Fibroblast of lung (primary cell): Measurements from ENCODE around the gene SFXN3. TPM values are rescaled to one million over a fixed set of nuclear protein-coding genes. Genes with fewer than 3 reads are reported as not detected.

ENCODE experiments used
- DNase-seq, 2 donors: peaks; one replicate each; pipeline versions ENCODE4 v3.0.0 to v3.0.0-alpha.2; 2010; ENCODE audit warnings: low read depth in 2 of 2
- H2AFZ ChIP-seq: 2 replicates; pipeline ENCODE4 v1.5.1; 2012; ENCODE audit warnings: low read length, control low read depth, inconsistent platforms
- H3K27ac ChIP-seq: 2 replicates; pipeline ENCODE4 v1.5.1; 2011; ENCODE audit warnings: low read length, control low read depth; ENCODE audit not compliant: insufficient read depth
- H3K27me3 ChIP-seq: 2 replicates; pipeline ENCODE4 v1.5.1; 2011; ENCODE audit warnings: mild to moderate bottlenecking, low read length; ENCODE audit not compliant: control insufficient read depth, insufficient read depth
- H3K36me3 ChIP-seq: 2 replicates; pipeline ENCODE4 v1.5.1; 2011; ENCODE audit warnings: low read length; ENCODE audit not compliant: control insufficient read depth, insufficient read depth
- H3K4me1 ChIP-seq: 2 replicates; pipeline ENCODE4 v1.5.1; 2011; ENCODE audit warnings: low read length; ENCODE audit not compliant: control insufficient read depth, insufficient read depth; ENCODE audit errors: extremely low read depth
- H3K4me2 ChIP-seq: 2 replicates; pipeline ENCODE4 v1.5.1; 2011; ENCODE audit warnings: low read length, control low read depth; ENCODE audit not compliant: insufficient read depth; ENCODE audit errors: extremely low read depth
- H3K4me3 ChIP-seq, 4 experiments: fragments of 200-600 bp in 1 of 4; sonication (generic) in 1 of 4; replicated peaks in 1 of 4; 2 replicates each; pipeline ENCODE4 v1.5.1; 2011 to 2016; ENCODE audit warnings: low read length in 4 of 4, low read depth in 3 of 4, mild to moderate bottlenecking in 3 of 4, control low read depth in 2 of 4, inconsistent platforms in 1 of 4, mixed read lengths in 1 of 4; ENCODE audit not compliant: insufficient read depth in 1 of 4; ENCODE audit errors: control extremely low read depth in 1 of 4
- H3K79me2 ChIP-seq: 2 replicates; pipeline ENCODE4 v1.5.1; 2012; ENCODE audit warnings: mild to moderate bottlenecking, low read length, inconsistent platforms; ENCODE audit not compliant: control insufficient read depth, insufficient read depth
- H3K9ac ChIP-seq: 2 replicates; pipeline ENCODE4 v1.5.1; 2011; ENCODE audit warnings: mild to moderate bottlenecking, low read length, control low read depth; ENCODE audit not compliant: insufficient read depth
- H3K9me3 ChIP-seq: 2 replicates; pipeline ENCODE4 v1.5.1; 2012; ENCODE audit warnings: low read depth, low read length; ENCODE audit not compliant: control insufficient read depth, insufficient read depth
- H4K20me1 ChIP-seq: 2 replicates; pipeline ENCODE4 v1.5.1; 2011; ENCODE audit warnings: low read length; ENCODE audit not compliant: control insufficient read depth, insufficient read depth; ENCODE audit errors: extremely low read depth
- EZH2 ChIP-seq: IDR thresholded peaks from 2 replicates; pipeline ENCODE4 v1.5.1; 2012; ENCODE audit warnings: low read length, control low read depth, mild to moderate bottlenecking; ENCODE audit errors: missing control alignments
- polyA plus RNA-seq, 2 donors: library from polyadenylated mRNA; depleted of rRNA in 1 of 2; stranded (reverse) in 1 of 2; unstranded in 1 of 2; fragments of >200 nt; gene quantifications; 2 replicates each; pipeline ENCODE4 v1.2.1, GENCODE V29; 2011 to 2012; ENCODE audit warnings: missing spikeins in 1 of 2
- total RNA-seq: library from RNA; depleted of rRNA; stranded (reverse); fragments of >200 nt; gene quantifications from 2 replicates; pipeline ENCODE4 v1.2.1, GENCODE V29; 2014
- TF ChIP-seq, protein P1 (sequence below), 2 donors: IDR thresholded peaks in 1 of 2; conservative IDR thresholded peaks in 1 of 2; 1 replicate in 1 of 2; 2 replicates in 1 of 2; pipeline ENCODE4 v1.5.1; 2011 to 2012; ENCODE audit warnings: low read length in 2 of 2, control low read depth in 1 of 2, inconsistent platforms in 1 of 2, low read depth in 1 of 2, mild to moderate bottlenecking in 1 of 2

Gene SFXN3
- total and polyA plus RNA-seq, 2 donors (not counting 1 experiment from before 2014, with no cell fraction given) = 55.0 to 79.3 TPM

DNA sequence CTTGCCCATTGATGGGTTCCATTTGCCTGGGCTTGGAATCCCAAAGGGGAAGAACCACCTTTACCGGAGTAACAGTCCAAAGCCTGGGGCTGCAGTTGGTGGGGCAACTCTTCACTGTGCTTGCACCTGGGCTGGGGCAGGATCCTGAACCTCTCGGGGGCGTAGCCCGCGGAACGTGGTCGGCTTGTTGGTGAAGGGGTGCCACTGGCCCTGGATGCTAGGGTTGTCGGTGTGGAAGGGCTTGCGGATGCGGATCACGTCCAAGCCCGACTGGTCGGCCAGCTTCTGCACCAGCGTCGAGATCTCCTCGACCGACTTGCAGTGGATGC, 44.4 kb upstream of the SFXN3 start:
- Histone ChIP-seq H3K79me2 (peaks cover 33% of the 10 kb centered on the region), H3K4me3 (peak overlapping the region; percentile 79 to 99 (median 98)), H3K27me3 (no peaks in the 10 kb centered on the region), H3K4me2 (peak overlapping the region; percentile 57), H3K4me1 (peaks cover 8% of the 10 kb centered on the region), H3K9me3 (no peaks in the 10 kb centered on the region), H3K27ac (peak overlapping the region; percentile 79), H3K9ac (peak overlapping the region; percentile 81), H2AFZ (peak overlapping the region; percentile 100), H3K36me3 (peaks cover 14% of the 10 kb centered on the region), H4K20me1 (no peaks in the 10 kb centered on the region)
- no peak for TF ChIP-seq EZH2
- TF ChIP-seq, protein P1, sequence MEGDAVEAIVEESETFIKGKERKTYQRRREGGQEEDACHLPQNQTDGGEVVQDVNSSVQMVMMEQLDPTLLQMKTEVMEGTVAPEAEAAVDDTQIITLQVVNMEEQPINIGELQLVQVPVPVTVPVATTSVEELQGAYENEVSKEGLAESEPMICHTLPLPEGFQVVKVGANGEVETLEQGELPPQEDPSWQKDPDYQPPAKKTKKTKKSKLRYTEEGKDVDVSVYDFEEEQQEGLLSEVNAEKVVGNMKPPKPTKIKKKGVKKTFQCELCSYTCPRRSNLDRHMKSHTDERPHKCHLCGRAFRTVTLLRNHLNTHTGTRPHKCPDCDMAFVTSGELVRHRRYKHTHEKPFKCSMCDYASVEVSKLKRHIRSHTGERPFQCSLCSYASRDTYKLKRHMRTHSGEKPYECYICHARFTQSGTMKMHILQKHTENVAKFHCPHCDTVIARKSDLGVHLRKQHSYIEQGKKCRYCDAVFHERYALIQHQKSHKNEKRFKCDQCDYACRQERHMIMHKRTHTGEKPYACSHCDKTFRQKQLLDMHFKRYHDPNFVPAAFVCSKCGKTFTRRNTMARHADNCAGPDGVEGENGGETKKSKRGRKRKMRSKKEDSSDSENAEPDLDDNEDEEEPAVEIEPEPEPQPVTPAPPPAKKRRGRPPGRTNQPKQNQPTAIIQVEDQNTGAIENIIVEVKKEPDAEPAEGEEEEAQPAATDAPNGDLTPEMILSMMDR (conservative IDR thresholded peaks at IDR 0.05 in 1 of 2, IDR thresholded peaks at IDR 0.05 in 1 of 2; ENCODE audit: low read depth in 1 of 2, low read length in 2 of 2) = no peak
- no peak for DNase-seq

DNA sequence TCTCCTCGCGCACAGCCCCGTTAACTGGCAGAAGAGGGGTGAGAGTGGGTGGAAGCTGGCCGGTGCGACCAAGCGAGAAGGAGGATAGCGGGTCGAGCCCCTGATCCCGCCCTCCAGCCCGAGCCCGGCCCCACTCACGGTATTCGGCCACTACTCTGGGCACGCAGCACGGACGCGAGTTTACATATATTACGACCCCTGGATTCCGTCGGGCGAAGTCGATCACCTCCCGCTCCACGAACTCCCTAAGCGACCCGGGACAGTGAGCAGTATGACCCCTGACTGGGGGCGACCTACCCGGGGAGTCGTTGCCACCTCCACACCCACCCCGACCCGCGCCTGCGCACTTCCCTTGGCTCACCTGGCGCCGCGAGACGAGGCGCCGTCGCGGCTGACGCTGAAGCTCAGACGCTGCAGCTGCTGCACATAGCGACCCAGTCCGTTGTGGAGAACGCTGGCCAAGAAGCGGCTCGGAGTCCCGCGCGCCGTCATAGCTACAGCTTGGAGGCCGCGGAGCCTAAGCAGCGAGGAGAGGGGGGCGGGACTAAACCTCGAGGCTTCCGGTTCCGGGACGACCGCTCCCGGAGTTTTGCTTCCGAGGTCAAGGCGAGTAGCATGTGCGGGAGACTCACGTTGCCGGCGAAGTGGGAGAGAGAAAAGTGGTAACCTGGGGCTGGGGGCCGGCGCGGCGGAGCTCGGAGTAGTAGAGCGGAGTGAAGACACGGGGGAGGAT, 43.9 kb upstream of the SFXN3 start, which contains the start of the genes MRPL43 and TWNK:
Gene MRPL43 (minus strand): TSS at position 546 of the 733 bp plus-strand sequence. CDS start 54 bp downstream, at position 492.
Gene TWNK (plus strand): TSS at position 592 of the 733 bp plus-strand sequence. CDS start 668 bp downstream, outside the sequence.
- Histone ChIP-seq H3K4me2 (peak within 1 kb of the TSS; percentile 98), H2AFZ (peak within 1 kb of the TSS; percentile 100), H3K36me3 (peaks cover 14% of the 10 kb centered on the region), H3K9ac (peak within 1 kb of the TSS; percentile 81), H3K9me3 (no peaks in the 10 kb centered on the region), H3K4me3 (peak within 1 kb of the TSS; percentile 79 to 99 (median 98)), H3K79me2 (peaks cover 33% of the 10 kb centered on the region), H4K20me1 (no peaks in the 10 kb centered on the region), H3K4me1 (peaks cover 8% of the 10 kb centered on the region), H3K27me3 (no peaks in the 10 kb centered on the region), H3K27ac (peak within 1 kb of the TSS; percentile 79)
- peak; percentile 67 to 68 for DNase-seq
- TF ChIP-seq, protein P1 (conservative IDR thresholded peaks at IDR 0.05 in 1 of 2, IDR thresholded peaks at IDR 0.05 in 1 of 2; ENCODE audit: low read depth in 1 of 2, low read length in 2 of 2) = no peak
- no peak for TF ChIP-seq EZH2

DNA sequence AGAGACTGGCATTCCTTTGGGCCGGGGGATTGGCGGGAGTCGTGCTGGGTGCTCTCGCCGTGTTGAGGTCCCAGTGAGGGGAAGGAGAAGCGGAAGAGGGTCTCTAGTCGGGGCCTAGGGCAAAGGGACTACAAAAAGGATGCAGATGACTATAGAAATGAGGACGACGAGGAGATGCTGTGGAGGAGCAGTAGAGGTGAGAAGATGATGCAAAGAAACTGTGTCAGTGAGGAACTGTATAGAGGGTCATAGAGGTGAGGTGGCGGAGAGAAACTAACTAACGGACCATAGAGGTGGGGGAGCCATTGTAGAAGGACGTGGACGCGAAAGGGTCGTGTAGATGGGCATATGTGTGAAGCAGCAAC, 43.4 kb upstream of the SFXN3 start:
- peaks cover 16% of the 10 kb centered on the region for H3K36me3 ChIP-seq
- H4K20me1 ChIP-seq = no peaks in the 10 kb centered on the region
- H3K4me2 ChIP-seq = peak overlapping the region; percentile 98
- H3K4me3 ChIP-seq = peak overlapping the region; percentile 79 to 99 (median 98)
- peak overlapping the region; percentile 79 for H3K27ac ChIP-seq
- H3K27me3 ChIP-seq = no peaks in the 10 kb centered on the region
- DNase-seq = no peak
- H3K4me1 ChIP-seq = peaks cover 8% of the 10 kb centered on the region
- peak overlapping the region; percentile 100 for H2AFZ ChIP-seq
- peak overlapping the region; percentile 44 for H3K9ac ChIP-seq
- no peaks in the 10 kb centered on the region for H3K9me3 ChIP-seq
- peaks cover 33% of the 10 kb centered on the region for H3K79me2 ChIP-seq
- TF ChIP-seq, protein P1 (conservative IDR thresholded peaks at IDR 0.05 in 1 of 2, IDR thresholded peaks at IDR 0.05 in 1 of 2; ENCODE audit: low read depth in 1 of 2, low read length in 2 of 2) = no peak
- TF ChIP-seq EZH2 = no peak
